CD4-positive, alpha-beta memory T cell (primary cell): ENCODE data around the gene STAU1. TPM values are rescaled to one million over a fixed set of nuclear protein-coding genes. Genes with fewer than 3 reads are reported as not detected.

Experiments used
- CTCF ChIA-PET: fragments of 350-600 bp; sonication (Branson Sonifier 250); formaldehyde crosslinking; loops from one replicate; lab custom pipeline; 2021; ENCODE audit warnings: inconsistent platforms; ENCODE audit not compliant: partially characterized antibody; lab: Charles Lee
- POLR2A ChIA-PET: fragments of 350-600 bp; sonication (Branson Sonifier 250); formaldehyde crosslinking; loops from one replicate; lab custom pipeline; 2021; ENCODE audit not compliant: partially characterized antibody; lab: Charles Lee
- DNase-seq, 5 donors: peaks; one replicate each; pipeline versions ENCODE4 v3.0.0 to v3.0.0-alpha.2; 2020 to 2022; ENCODE audit warnings: mixed read lengths in 1 of 5
- H3K27ac ChIP-seq: one replicate; pipeline ENCODE4 v1.7.0; 2013; ENCODE audit warnings: low read depth, low read length
- H3K27me3 ChIP-seq: 2 replicates; pipeline ENCODE4 v1.7.0; 2013; ENCODE audit warnings: mild to moderate bottlenecking, low read length, moderate library complexity; ENCODE audit not compliant: insufficient read depth
- H3K36me3 ChIP-seq: 2 replicates; pipeline ENCODE4 v1.7.0; 2013; ENCODE audit warnings: mild to moderate bottlenecking, low read length, moderate library complexity; ENCODE audit not compliant: insufficient read depth
- H3K4me1 ChIP-seq: 2 replicates; pipeline ENCODE4 v1.7.0; 2013; ENCODE audit warnings: mild to moderate bottlenecking, low read length, moderate library complexity; ENCODE audit not compliant: insufficient read depth
- H3K4me3 ChIP-seq, 2 donors: one replicate each; pipeline ENCODE4 v1.7.0; 2013; ENCODE audit warnings: low read length in 2 of 2, mild to moderate bottlenecking in 1 of 2
- H3K9me3 ChIP-seq, 2 donors: one replicate each; pipeline ENCODE4 v1.7.0; 2013; ENCODE audit warnings: low read length in 2 of 2, control low read depth in 1 of 2; ENCODE audit not compliant: control insufficient read depth in 1 of 2
- H3K27ac Mint-ChIP-seq, 7 donors: one replicate each; pipeline ENCODE4 v1.8.0; 2020 to 2021; ENCODE audit warnings: mixed read lengths in 7 of 7, mild to moderate bottlenecking in 6 of 7, inconsistent platforms in 3 of 7, moderate library complexity in 3 of 7
- H3K27me3 Mint-ChIP-seq, 2 donors: one replicate each; pipeline ENCODE4 v1.8.0; 2020 to 2021; ENCODE audit warnings: mixed read lengths in 2 of 2
- H3K36me3 Mint-ChIP-seq, 2 donors: one replicate each; pipeline ENCODE4 v1.8.0; 2020 to 2021; ENCODE audit warnings: mixed read lengths in 2 of 2, inconsistent platforms in 1 of 2, mild to moderate bottlenecking in 1 of 2
- H3K4me1 Mint-ChIP-seq, 4 donors: one replicate each; pipeline ENCODE4 v1.8.0; 2020 to 2021; ENCODE audit warnings: mixed read lengths in 4 of 4, mild to moderate bottlenecking in 1 of 4
- H3K4me3 Mint-ChIP-seq, 8 donors: one replicate each; pipeline ENCODE4 v1.8.0; 2020 to 2021; ENCODE audit warnings: mixed read lengths in 8 of 8, mild to moderate bottlenecking in 7 of 8, moderate library complexity in 6 of 8, inconsistent platforms in 3 of 8
- H3K9me3 Mint-ChIP-seq, 8 donors: one replicate each; pipeline ENCODE4 v1.8.0; 2020 to 2021; ENCODE audit warnings: mixed read lengths in 8 of 8, mild to moderate bottlenecking in 5 of 8, inconsistent platforms in 3 of 8, moderate library complexity in 1 of 8
- intact Hi-C: fragments of 100-400 bp; cut with micrococcal nuclease; formaldehyde crosslinking; loops from one replicate; pipeline ENCODE4 v1.15.1; 2023
- polyA plus RNA-seq, 2 donors: library from polyadenylated mRNA; unstranded; fragments of 300-500 nt; fragmentation: Illumina TruSeq; gene quantifications; one replicate each; pipeline ENCODE4 v1.2.3, GENCODE V29; 2021
- total RNA-seq, 2 experiments: library from RNA; stranded (reverse); gene quantifications; one replicate each; pipeline ENCODE4 v1.2.3, GENCODE V29; 2021

The STAU1 gene
- total and polyA plus RNA-seq, 4 experiments from 2014 or later = 23.2 to 49.9 (median 49.0) TPM

- H3K4me1 ChIP-seq = no peaks in the 10 kb centered on the region
- CTCF ChIA-PET = interaction anchor here (0.9 to 12.9 kb wide), 18 partner anchors 9 to 113 kb away, joined by 3 to 237 read pairs (median 6); partner anchors contain the start of gene DDX27
- peaks cover 16 to 52% of the 10 kb centered on the region in 2 donors for H3K36me3 Mint-ChIP-seq
- no peak overlapping the region for H3K4me3 ChIP-seq
- H3K4me1 Mint-ChIP-seq = peaks cover 6 to 16% (median 8%) of the 10 kb centered on the region in 4 donors
- POLR2A ChIA-PET = interaction anchor here (0.8 to 2.6 kb wide), 5 partner anchors 53 to 86 kb away, joined by 4 to 16 read pairs (median 6); partner anchors contain the start of gene DDX27
- H3K27me3 ChIP-seq = no peaks in the 10 kb centered on the region
- intact Hi-C loops = loop anchor here (1.0 to 2.0 kb wide), 2 partner anchors 53 to 84 kb away; no protein-coding TSS in a partner anchor
- H3K9me3 Mint-ChIP-seq = peaks cover 0 to 3% (median 0%) of the 10 kb centered on the region in 8 donors
- no peaks in the 10 kb centered on the region for H3K27me3 Mint-ChIP-seq
- H3K27ac Mint-ChIP-seq = peak overlapping the region in 3 of 7 donors; percentile 14 to 48 (median 15)
- DNase-seq = no peak
- H3K9me3 ChIP-seq = no peaks in the 10 kb centered on the region
- no peak overlapping the region for H3K27ac ChIP-seq
- H3K36me3 ChIP-seq = peaks cover 22% of the 10 kb centered on the region
- H3K4me3 Mint-ChIP-seq = no peak overlapping the region
Measured at GRCh38 chr20:49133571-49133970, 54.6 kb downstream of the STAU1 start.

GRCh38 chr20:49132995-49133478 is 55.1 kb downstream of the STAU1 start:
- no peak overlapping the region for H3K27ac ChIP-seq
- H3K4me1 Mint-ChIP-seq = peaks cover 5 to 15% (median 8%) of the 10 kb centered on the region in 4 donors
- H3K36me3 Mint-ChIP-seq = peaks cover 16 to 54% of the 10 kb centered on the region in 2 donors
- H3K36me3 ChIP-seq = peaks cover 22% of the 10 kb centered on the region
- DNase-seq = peak in 4 of 5 donors; percentile 58 to 61 (median 60)
- ChIA-PET POLR2A (interaction anchor here (0.9 to 2.6 kb wide), 6 partner anchors 53 to 146 kb away, joined by 3 to 16 read pairs (median 6); partner anchors contain the start of genes DDX27 and STAU1), CTCF (interaction anchor here (0.6 to 12.9 kb wide), 34 partner anchors 8 to 938 kb away, joined by 3 to 237 read pairs (median 4); partner anchors contain the start of gene DDX27)
- no peaks in the 10 kb centered on the region for H3K9me3 ChIP-seq
- peaks cover 0 to 3% (median 0%) of the 10 kb centered on the region in 8 donors for H3K9me3 Mint-ChIP-seq
- intact Hi-C loops = loop anchor here (1.0 to 2.0 kb wide), 2 partner anchors 54 to 84 kb away; no protein-coding TSS in a partner anchor
- H3K4me3 ChIP-seq = no peak overlapping the region
- no peaks in the 10 kb centered on the region for H3K27me3 Mint-ChIP-seq
- H3K27me3 ChIP-seq = no peaks in the 10 kb centered on the region
- H3K4me3 Mint-ChIP-seq = no peak overlapping the region
- H3K27ac Mint-ChIP-seq = peak overlapping the region in 6 of 7 donors; percentile 1 to 71 (median 38)
- no peaks in the 10 kb centered on the region for H3K4me1 ChIP-seq

- no peak overlapping the region for H3K4me3 ChIP-seq
- no peak overlapping the region for H3K27ac ChIP-seq
- Mint-ChIP-seq H3K27me3 (no peaks in the 10 kb centered on the region), H3K36me3 (peaks cover 46 to 62% of the 10 kb centered on the region in 2 donors), H3K4me3 (no peak overlapping the region), H3K27ac (peak overlapping the region in 2 of 7 donors; percentile 38 to 43), H3K4me1 (peaks cover 0 to 7% (median 4%) of the 10 kb centered on the region in 4 donors), H3K9me3 (no peaks in the 10 kb centered on the region)
- intact Hi-C loops = no loop called here
- POLR2A ChIA-PET = no interaction called here
- DNase-seq = no peak
- no peaks in the 10 kb centered on the region for H3K4me1 ChIP-seq
- H3K36me3 ChIP-seq = peaks cover 47% of the 10 kb centered on the region
- H3K9me3 ChIP-seq = no peaks in the 10 kb centered on the region
- CTCF ChIA-PET = interaction anchor here (12.9 kb wide), 1 partner anchor 93 kb away, joined by 237 read pairs; the partner anchor contains the start of gene DDX27
- no peaks in the 10 kb centered on the region for H3K27me3 ChIP-seq
Measured at GRCh38 chr20:49123982-49124381, 64.2 kb downstream of the STAU1 start.

GRCh38 chr20:49122920-49123319 is 65.2 kb downstream of the STAU1 start:
- CTCF ChIA-PET = no interaction called here

GRCh38 chr20:49119988-49120387 is 68.1 kb downstream of the STAU1 start:
- peaks cover 0 to 1% (median 0%) of the 10 kb centered on the region in 4 donors for H3K4me1 Mint-ChIP-seq
- Histone ChIP-seq H3K4me3 (no peak overlapping the region), H3K27ac (no peak overlapping the region), H3K4me1 (no peaks in the 10 kb centered on the region), H3K9me3 (no peaks in the 10 kb centered on the region), H3K36me3 (peaks cover 85% of the 10 kb centered on the region), H3K27me3 (no peaks in the 10 kb centered on the region)
- peak overlapping the region in 2 of 7 donors; percentile 75 for H3K27ac Mint-ChIP-seq
- intact Hi-C loops = no loop called here
- peaks cover 73 to 87% of the 10 kb centered on the region in 2 donors for H3K36me3 Mint-ChIP-seq
- no peaks in the 10 kb centered on the region for H3K27me3 Mint-ChIP-seq
- no peak for DNase-seq
- H3K4me3 Mint-ChIP-seq = no peak overlapping the region
- ChIA-PET CTCF (interaction anchor here (1.1 to 1.2 kb wide), 2 partner anchors 15 to 97 kb away, joined by 3 read pairs; no protein-coding TSS in a partner anchor), POLR2A (no interaction called here)
- H3K9me3 Mint-ChIP-seq = no peaks in the 10 kb centered on the region

More at GRCh38 chr20:49122920-49123319, 65.2 kb downstream of the STAU1 start:
- Mint-ChIP-seq H3K4me3 (no peak overlapping the region), H3K36me3 (peaks cover 56 to 69% of the 10 kb centered on the region in 2 donors), H3K4me1 (peaks cover 0 to 7% (median 4%) of the 10 kb centered on the region in 4 donors), H3K27me3 (no peaks in the 10 kb centered on the region), H3K9me3 (no peaks in the 10 kb centered on the region), H3K27ac (no peak overlapping the region)
- intact Hi-C loops = no loop called here
- Histone ChIP-seq H3K36me3 (peaks cover 57% of the 10 kb centered on the region), H3K4me1 (no peaks in the 10 kb centered on the region), H3K4me3 (no peak overlapping the region), H3K9me3 (no peaks in the 10 kb centered on the region), H3K27me3 (no peaks in the 10 kb centered on the region), H3K27ac (no peak overlapping the region)
- no peak for DNase-seq
- POLR2A ChIA-PET = no interaction called here

GRCh38 chr20:49118307-49118706 is 69.8 kb downstream of the STAU1 start:
- Mint-ChIP-seq H3K9me3 (no peaks in the 10 kb centered on the region), H3K27me3 (no peaks in the 10 kb centered on the region), H3K4me3 (peak overlapping the region in 1 of 8 donors; percentile 10), H3K36me3 (peaks cover 70 to 87% of the 10 kb centered on the region in 2 donors), H3K4me1 (peaks cover 0 to 1% (median 0%) of the 10 kb centered on the region in 4 donors), H3K27ac (peak overlapping the region in 2 of 7 donors; percentile 29 to 66)
- Histone ChIP-seq H3K4me1 (no peaks in the 10 kb centered on the region), H3K4me3 (no peak overlapping the region), H3K36me3 (peaks cover 87% of the 10 kb centered on the region), H3K27me3 (no peaks in the 10 kb centered on the region), H3K27ac (no peak overlapping the region), H3K9me3 (no peaks in the 10 kb centered on the region)
- no peak for DNase-seq
- ChIA-PET POLR2A (no interaction called here), CTCF (interaction anchor here (1.4 kb wide), 1 partner anchor 36 kb away, joined by 4 read pairs; no protein-coding TSS in a partner anchor)
- intact Hi-C loops = no loop called here

GRCh38 chr20:49115564-49115963 is 72.6 kb downstream of the STAU1 start:
- no peaks in the 10 kb centered on the region for H3K27me3 ChIP-seq
- H3K9me3 ChIP-seq = no peaks in the 10 kb centered on the region
- H3K36me3 Mint-ChIP-seq = peaks cover 69 to 83% of the 10 kb centered on the region in 2 donors
- peak overlapping the region in 3 of 7 donors; percentile 31 to 51 (median 47) for H3K27ac Mint-ChIP-seq
- POLR2A ChIA-PET = no interaction called here
- H3K9me3 Mint-ChIP-seq = no peaks in the 10 kb centered on the region
- H3K36me3 ChIP-seq = peaks cover 77% of the 10 kb centered on the region
- no peak overlapping the region for H3K4me3 Mint-ChIP-seq
- no peak overlapping the region for H3K4me3 ChIP-seq
- intact Hi-C loops = no loop called here
- H3K27me3 Mint-ChIP-seq = no peaks in the 10 kb centered on the region
- H3K4me1 Mint-ChIP-seq = peaks cover 0 to 1% (median 0%) of the 10 kb centered on the region in 4 donors
- no peaks in the 10 kb centered on the region for H3K4me1 ChIP-seq
- DNase-seq = no peak
- CTCF ChIA-PET = no interaction called here
- H3K27ac ChIP-seq = no peak overlapping the region
